ENCODE data around the gene NEDD1.
A peak's percentile ranks its signal among the peaks of the same experiment; 100 is the strongest.

The NEDD1 gene

GRCh38 chr12:96989916-96990315 lies 82.9 kb downstream of the NEDD1 start:
- POLR2A ChIA-PET, result no interaction called here
- peak; percentile 25 for TF ChIP-seq CTCF (IDR thresholded peaks at IDR 0.05; ENCODE audit: control extremely low read depth, extremely low read depth, low read depth, missing control alignments)
- CTCF ChIA-PET, result interaction anchor here (0.8 to 1.3 kb wide), 3 partner anchors 23 to 1407 kb away, joined by 3 to 5 read pairs (median 4); no protein-coding TSS in a partner anchor
- DNase-seq (ENCODE audit: extremely low spot score), result no peak

- ChIA-PET POLR2A (no interaction called here), CTCF (interaction anchor here (1.8 to 3.3 kb wide), 3 partner anchors 8 to 17 kb away, joined by 4 to 19 read pairs (median 13); no protein-coding TSS in a partner anchor)
- no peak for TF ChIP-seq CTCF (IDR thresholded peaks at IDR 0.05; ENCODE audit: control extremely low read depth, extremely low read depth, low read depth, missing control alignments)
- no peak for DNase-seq (ENCODE audit: extremely low spot score)
Measured at GRCh38 chr12:96994900-96995299, 87.8 kb downstream of the NEDD1 start.

GRCh38 chr12:96995861-96996260 lies 88.8 kb downstream of the NEDD1 start:
- DNase-seq (ENCODE audit: extremely low spot score), result no peak
- POLR2A ChIA-PET, result no interaction called here
- TF ChIP-seq CTCF (IDR thresholded peaks at IDR 0.05; ENCODE audit: control extremely low read depth, extremely low read depth, low read depth, missing control alignments), result no peak
- CTCF ChIA-PET, result interaction anchor here (1.8 to 3.3 kb wide), 3 partner anchors 9 to 18 kb away, joined by 4 to 19 read pairs (median 13); no protein-coding TSS in a partner anchor

GRCh38 chr12:96997797-96998484 lies 90.9 kb downstream of the NEDD1 start:
- ChIA-PET POLR2A (no interaction called here), CTCF (interaction anchor here (3.3 kb wide), 1 partner anchor 11 kb away, joined by 19 read pairs; no protein-coding TSS in a partner anchor)
- no peak for TF ChIP-seq CTCF (IDR thresholded peaks at IDR 0.05; ENCODE audit: control extremely low read depth, extremely low read depth, low read depth, missing control alignments)
- no peak for DNase-seq (ENCODE audit: extremely low spot score)

- TF ChIP-seq CTCF (IDR thresholded peaks at IDR 0.05; ENCODE audit: control extremely low read depth, extremely low read depth, low read depth, missing control alignments), result no peak
- no peak for DNase-seq (ENCODE audit: extremely low spot score)
- POLR2A ChIA-PET, result no interaction called here
- CTCF ChIA-PET, result interaction anchor here (1.2 to 1.4 kb wide), 3 partner anchors 17 to 42 kb away, joined by 3 to 6 read pairs (median 3); no protein-coding TSS in a partner anchor
Measured at GRCh38 chr12:97003276-97003675, 96.2 kb downstream of the NEDD1 start.
